HL-60 (cell line): ENCODE data around the gene CRABP2.

Source experiments
- DNase-seq, 2 experiments: peaks; one replicate each; pipeline ENCODE4 v3.0.0-alpha.2; 2010 to 2020; ENCODE audit warnings: low read depth in 1 of 2, low spot score in 1 of 2
- H3K27ac ChIP-seq: fragments of 250-450 bp; sonication (Bioruptor Pico); replicated peaks from 2 replicates; pipeline ENCODE4 v1.5.1; 2020; ENCODE audit warnings: mild to moderate bottlenecking, moderate library complexity
- H3K27me3 ChIP-seq: fragments of 250-450 bp; sonication (Bioruptor Pico); 2 replicates; pipeline ENCODE4 v1.5.1; 2021; ENCODE audit warnings: mild to moderate bottlenecking, moderate library complexity; ENCODE audit not compliant: insufficient read depth, poor library complexity, severe bottlenecking
- H3K4me3 ChIP-seq: replicated peaks from 2 replicates; pipeline ENCODE4 v1.5.1; 2011; ENCODE audit warnings: mild to moderate bottlenecking, control low read depth, low read length; ENCODE audit not compliant: insufficient read depth
- CTCF ChIP-seq: IDR thresholded peaks from one replicate; pipeline ENCODE4 v1.5.1; 2011; ENCODE audit warnings: low read length, control low read depth, inconsistent platforms; ENCODE audit not compliant: insufficient read depth
- GABPA ChIP-seq: IDR thresholded peaks from 2 replicates; pipeline ENCODE4 v1.6.1; 2012; ENCODE audit warnings: low read depth
- POLR2AphosphoS5 ChIP-seq: IDR thresholded peaks from 2 replicates; pipeline ENCODE4 v1.6.1; 2012; ENCODE audit warnings: low read depth
- REST ChIP-seq: IDR thresholded peaks from 2 replicates; pipeline ENCODE4 v1.6.1; 2012; ENCODE audit warnings: low read depth; ENCODE audit not compliant: insufficient replicate concordance
- SPI1 ChIP-seq: IDR thresholded peaks from 2 replicates; pipeline ENCODE4 v1.6.1; 2012; ENCODE audit warnings: low read depth, mild to moderate bottlenecking, borderline replicate concordance

CRABP2 gene

GRCh38 chr1:156675210-156676113, 29.9 kb downstream of the CRABP2 start:
- Histone ChIP-seq H3K27ac (no peak overlapping the region), H3K4me3 (no peak overlapping the region), H3K27me3 (peaks cover 76% of the 10 kb centered on the region)
- TF ChIP-seq GABPA = no peak
- no peak for TF ChIP-seq REST
- DNase-seq = no peak

- no peak for TF ChIP-seq POLR2AphosphoS5
- no peak for TF ChIP-seq GABPA
- TF ChIP-seq CTCF = no peak
- no peak for TF ChIP-seq SPI1
- TF ChIP-seq REST = no peak
- Histone ChIP-seq H3K4me3 (no peak overlapping the region), H3K27ac (no peak overlapping the region), H3K27me3 (peaks cover 64% of the 10 kb centered on the region)
- DNase-seq = no peak
These were observed 31.8 kb downstream of the CRABP2 start for GRCh38 chr1:156673387-156674121.

GRCh38 chr1:156671804-156672203, 33.6 kb downstream of the CRABP2 start:
- TF ChIP-seq GABPA (no peak), CTCF (no peak), POLR2AphosphoS5 (no peak), REST (no peak), SPI1 (no peak)
- no peak overlapping the region for H3K4me3 ChIP-seq
- DNase-seq = no peak
- no peak overlapping the region for H3K27ac ChIP-seq
- peaks cover 51% of the 10 kb centered on the region for H3K27me3 ChIP-seq
